Omental fat pad (tissue), 4 donors: ENCODE measurements around the gene ATP8A2. TPM values are rescaled to one million over a fixed set of nuclear protein-coding genes. Genes with fewer than 3 reads are reported as not detected.
"Not testable (repeated sequence)": the region's sequence is repeated elsewhere in the genome, so short reads cannot be mapped to it uniquely, and the experiment has no call there.

Source experiments
- ATAC-seq: fragments of 150-250 bp; one replicate; pipeline ENCODE4 v1.9.1; 2016; ENCODE audit warnings: mild to moderate bottlenecking, moderate library complexity; ENCODE audit not compliant: low FRiP score
- DNase-seq: peaks from one replicate; pipeline ENCODE4 v3.0.0-alpha.2; 2019; ENCODE audit warnings: low spot score
- total RNA-seq, 4 donors: library from RNA; depleted of rRNA; stranded (reverse); fragments of >200 nt; gene quantifications; one replicate each; pipeline ENCODE4 v1.1.0, GENCODE V29; 2016
- TF ChIP-seq, protein P1 (sequence below), 3 donors: fragments of 450-650 bp; IDR thresholded peaks; one replicate each; pipeline ENCODE4 v1.5.1; 2016 to 2017; ENCODE audit warnings: antibody characterized with exemption in 3 of 3, mild to moderate bottlenecking in 3 of 3, moderate library complexity in 2 of 3

Gene ATP8A2
- total RNA-seq, 4 donors from 2014 or later = 0.16 to 0.19 TPM; not detected in 2

DNA sequence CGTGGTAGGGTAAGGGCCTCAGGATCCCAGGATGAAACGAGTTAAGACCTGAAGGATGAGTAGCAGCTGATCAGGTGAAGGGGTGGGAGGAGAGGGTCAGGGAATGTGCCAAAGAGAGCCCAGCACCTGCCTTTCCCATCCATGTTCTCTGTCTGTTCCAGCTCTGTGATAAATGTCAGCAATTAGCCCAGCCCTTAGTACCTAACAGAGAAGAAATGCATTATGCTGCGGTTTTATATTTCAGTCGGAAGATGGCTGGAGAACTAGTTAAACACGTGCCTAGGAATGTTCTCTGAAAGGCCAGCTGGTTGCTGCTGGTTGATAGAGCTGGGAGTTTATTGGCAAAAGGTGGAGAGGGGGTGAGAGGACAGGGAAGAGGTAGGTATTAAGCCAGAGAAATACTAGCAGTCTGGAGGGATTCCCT is 411.8 kb downstream of the ATP8A2 start:
- TF ChIP-seq, protein P1, sequence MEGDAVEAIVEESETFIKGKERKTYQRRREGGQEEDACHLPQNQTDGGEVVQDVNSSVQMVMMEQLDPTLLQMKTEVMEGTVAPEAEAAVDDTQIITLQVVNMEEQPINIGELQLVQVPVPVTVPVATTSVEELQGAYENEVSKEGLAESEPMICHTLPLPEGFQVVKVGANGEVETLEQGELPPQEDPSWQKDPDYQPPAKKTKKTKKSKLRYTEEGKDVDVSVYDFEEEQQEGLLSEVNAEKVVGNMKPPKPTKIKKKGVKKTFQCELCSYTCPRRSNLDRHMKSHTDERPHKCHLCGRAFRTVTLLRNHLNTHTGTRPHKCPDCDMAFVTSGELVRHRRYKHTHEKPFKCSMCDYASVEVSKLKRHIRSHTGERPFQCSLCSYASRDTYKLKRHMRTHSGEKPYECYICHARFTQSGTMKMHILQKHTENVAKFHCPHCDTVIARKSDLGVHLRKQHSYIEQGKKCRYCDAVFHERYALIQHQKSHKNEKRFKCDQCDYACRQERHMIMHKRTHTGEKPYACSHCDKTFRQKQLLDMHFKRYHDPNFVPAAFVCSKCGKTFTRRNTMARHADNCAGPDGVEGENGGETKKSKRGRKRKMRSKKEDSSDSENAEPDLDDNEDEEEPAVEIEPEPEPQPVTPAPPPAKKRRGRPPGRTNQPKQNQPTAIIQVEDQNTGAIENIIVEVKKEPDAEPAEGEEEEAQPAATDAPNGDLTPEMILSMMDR (IDR thresholded peaks at IDR 0.05) = no peak
- ATAC-seq = no peak
- no peak for DNase-seq

DNA sequence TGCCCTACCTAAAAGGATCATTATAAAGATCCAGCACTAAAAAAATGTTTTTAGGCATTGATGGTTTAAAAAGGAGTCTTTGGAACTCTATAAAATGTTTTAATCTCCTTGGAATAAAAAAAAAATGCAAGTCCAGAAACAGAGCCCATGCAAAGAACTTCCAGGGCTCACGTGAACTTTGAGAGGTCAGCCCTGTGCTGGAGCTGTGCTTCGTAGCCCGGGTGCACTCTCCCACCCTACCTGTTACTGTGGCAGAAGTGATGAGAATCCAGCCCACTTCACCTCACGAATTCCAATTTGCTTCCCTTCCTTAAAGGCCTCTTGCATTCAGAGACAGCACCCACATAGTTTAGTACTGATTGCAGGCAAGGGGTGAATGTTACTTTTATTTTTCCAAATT is 412.3 kb downstream of the ATP8A2 start:
- ATAC-seq (no peak), DNase-seq (no peak)
- TF ChIP-seq, protein P1 (IDR thresholded peaks at IDR 0.05) = no peak

- not testable (repeated sequence) for ATAC-seq, DNase-seq
These were observed 418.4 kb downstream of the ATP8A2 start for GRCh38 chr13:25790137-25790536.

- ATAC-seq = no peak
- TF ChIP-seq, protein P1 (IDR thresholded peaks at IDR 0.05) = no peak
- no peak for DNase-seq
These were observed 423.5 kb downstream of the ATP8A2 start for GRCh38 chr13:25795277-25795676.

- ATAC-seq (no peak), DNase-seq (no peak)
- TF ChIP-seq, protein P1 (IDR thresholded peaks at IDR 0.05) = no peak
These were observed 424.7 kb downstream of the ATP8A2 start for GRCh38 chr13:25796474-25796873.

GRCh38 chr13:25798998-25799397 is 427.2 kb downstream of the ATP8A2 start:
- TF ChIP-seq, protein P1 (IDR thresholded peaks at IDR 0.05) = no peak
- ATAC-seq (no peak), DNase-seq (no peak)

DNA sequence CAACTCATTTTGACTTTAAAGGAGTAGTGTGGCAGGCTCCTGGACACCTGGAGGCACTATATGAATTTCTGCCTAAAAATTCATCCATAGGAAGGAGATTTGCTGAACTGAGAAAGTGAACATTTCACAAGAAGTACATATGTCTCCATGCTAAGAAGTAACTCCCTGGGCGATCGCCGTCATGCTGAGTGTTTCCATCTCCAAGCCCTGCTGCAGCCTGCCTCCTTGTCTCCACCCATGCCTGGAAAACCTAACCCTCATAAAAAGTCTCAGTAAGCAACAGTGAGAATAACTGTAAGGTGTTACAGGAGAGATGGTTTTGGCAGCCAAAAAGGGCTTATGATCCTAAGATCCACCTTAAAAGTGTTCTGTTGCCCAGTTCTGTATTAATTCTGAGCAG is 428.7 kb downstream of the ATP8A2 start:
- TF ChIP-seq, protein P1 (IDR thresholded peaks at IDR 0.05) = no peak
- no peak for DNase-seq
- ATAC-seq = no peak

- TF ChIP-seq, protein P1 (IDR thresholded peaks at IDR 0.05) = no peak
- DNase-seq = no peak
- ATAC-seq = no peak
These were observed 430.8 kb downstream of the ATP8A2 start for GRCh38 chr13:25802579-25802978.
